ENCODE results near the gene GNGT2. TPM values are rescaled to one million over a fixed set of nuclear protein-coding genes. Genes with fewer than 3 reads are reported as not detected.

GNGT2 gene
- total RNA-seq, 2 donors from 2014 or later = 0.56 to 0.94 TPM

Other genes with a start within 250 kb of the GNGT2 start
- gene GIP, start 242.0 kb downstream of the GNGT2 start, total RNA-seq = not detected
- gene IGF2BP1, start 213.2 kb downstream of the GNGT2 start, total RNA-seq = under 1 TPM in 1 of 2 donors, not detected in 1; 0.96 TPM
- gene B4GALNT2, start 77.8 kb downstream of the GNGT2 start, total RNA-seq = 10 to 100 TPM; 13.3 to 26.8 TPM
- 1 to 10 TPM; 2.5 to 3.3 TPM for gene ABI3, start 133 bp upstream of the GNGT2 start, total RNA-seq
- not detected for gene PHOSPHO1, start 20.2 kb upstream of the GNGT2 start, total RNA-seq
- gene ZNF652, start 151.7 kb upstream of the GNGT2 start, total RNA-seq = 10 to 100 TPM; 38.1 to 62.5 TPM
- 100 to 1,000 TPM; 229 to 487 TPM for gene PHB1, start 204.3 kb upstream of the GNGT2 start, total RNA-seq

All from colonic mucosa (tissue), 2 donors.